Measurements from ENCODE around the gene NFKBIB.
A peak's percentile ranks its signal among the peaks of the same experiment; 100 is the strongest.

DNA sequence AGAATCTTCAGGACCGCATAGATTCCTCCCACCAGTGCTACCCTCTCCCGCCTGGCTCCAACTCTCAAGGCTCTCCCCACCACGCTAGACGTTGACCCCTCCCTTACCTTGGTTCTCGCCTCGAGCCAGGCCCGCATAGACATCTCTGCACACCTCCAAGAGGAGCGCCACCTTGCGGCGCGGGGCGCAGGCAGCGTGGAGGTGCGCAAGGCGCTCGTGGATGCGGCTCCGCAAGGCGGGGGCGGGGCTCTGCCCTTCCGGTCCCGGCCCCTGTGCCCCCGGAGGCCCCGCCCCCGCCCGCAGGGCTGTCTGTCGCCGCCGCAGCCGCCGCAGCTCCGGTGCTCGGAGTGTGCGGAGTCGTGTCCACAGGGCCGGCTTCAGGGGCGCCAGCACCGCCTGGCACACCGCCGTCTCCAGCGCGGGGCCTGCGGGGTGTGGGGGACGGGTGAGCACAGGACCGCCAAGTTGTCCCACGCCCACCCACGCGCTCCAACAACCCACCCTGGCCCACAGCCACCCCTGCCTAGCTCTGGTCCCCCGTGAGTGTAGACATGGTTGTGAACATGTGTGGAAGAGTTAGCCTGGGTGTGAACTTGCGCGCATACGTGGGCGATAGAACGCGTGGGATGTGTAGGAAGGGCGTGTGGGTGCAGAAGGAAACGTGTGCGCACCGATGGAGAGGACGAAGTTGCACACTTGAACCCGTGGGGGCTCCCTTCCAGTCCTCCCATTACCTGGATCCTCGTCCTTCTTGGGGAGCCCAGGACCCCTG is 29.7 kb upstream of the NFKBIB start:
- TF ChIP-seq, protein P1, sequence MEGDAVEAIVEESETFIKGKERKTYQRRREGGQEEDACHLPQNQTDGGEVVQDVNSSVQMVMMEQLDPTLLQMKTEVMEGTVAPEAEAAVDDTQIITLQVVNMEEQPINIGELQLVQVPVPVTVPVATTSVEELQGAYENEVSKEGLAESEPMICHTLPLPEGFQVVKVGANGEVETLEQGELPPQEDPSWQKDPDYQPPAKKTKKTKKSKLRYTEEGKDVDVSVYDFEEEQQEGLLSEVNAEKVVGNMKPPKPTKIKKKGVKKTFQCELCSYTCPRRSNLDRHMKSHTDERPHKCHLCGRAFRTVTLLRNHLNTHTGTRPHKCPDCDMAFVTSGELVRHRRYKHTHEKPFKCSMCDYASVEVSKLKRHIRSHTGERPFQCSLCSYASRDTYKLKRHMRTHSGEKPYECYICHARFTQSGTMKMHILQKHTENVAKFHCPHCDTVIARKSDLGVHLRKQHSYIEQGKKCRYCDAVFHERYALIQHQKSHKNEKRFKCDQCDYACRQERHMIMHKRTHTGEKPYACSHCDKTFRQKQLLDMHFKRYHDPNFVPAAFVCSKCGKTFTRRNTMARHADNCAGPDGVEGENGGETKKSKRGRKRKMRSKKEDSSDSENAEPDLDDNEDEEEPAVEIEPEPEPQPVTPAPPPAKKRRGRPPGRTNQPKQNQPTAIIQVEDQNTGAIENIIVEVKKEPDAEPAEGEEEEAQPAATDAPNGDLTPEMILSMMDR (IDR thresholded peaks at IDR 0.05; ENCODE audit: low read depth, low read length) = peak; percentile 36
- TF ChIP-seq MYC (IDR thresholded peaks at IDR 0.05; ENCODE audit: low read depth, low read length) (no peak), POLR2A (IDR thresholded peaks at IDR 0.05; ENCODE audit: extremely low read depth, insufficient read length) (no peak)
